Measurements from ENCODE around the gene JAK1. TPM values are rescaled to one million over a fixed set of nuclear protein-coding genes. Genes with fewer than 3 reads are reported as not detected.

JAK1 gene
- total RNA-seq, 1 experiment from 2014 or later: 339 TPM

- Histone ChIP-seq H3K4me3 (ENCODE audit: low read depth, low read length, poor library complexity, severe bottlenecking) (no peak overlapping the region), H3K9me3 (ENCODE audit: low read depth, low read length, poor library complexity, severe bottlenecking) (no peaks in the 10 kb centered on the region), H3K27ac (ENCODE audit: low read depth, low read length, poor library complexity, severe bottlenecking) (no peak overlapping the region), H3K36me3 (ENCODE audit: insufficient read depth, low read length, poor library complexity, severe bottlenecking) (peaks cover 15% of the 10 kb centered on the region), H3K4me1 (ENCODE audit: insufficient read depth, low read length, poor library complexity, severe bottlenecking) (peaks cover 16% of the 10 kb centered on the region), H3K27me3 (replicated peaks; ENCODE audit: insufficient read depth, low read depth, low read length, poor library complexity) (no peaks in the 10 kb centered on the region)
- CTCF ChIA-PET: no interaction called here
- DNase-seq (ENCODE audit: low spot score): no peak
- BruUV-seq (replicated peaks): no TSS peak
- no peak for TF ChIP-seq CTCF (conservative IDR thresholded peaks at IDR 0.05; ENCODE audit: low read depth, low read length)
- TF ChIP-seq EZH2 (IDR thresholded peaks at IDR 0.05; ENCODE audit: borderline replicate concordance, low read depth, low read length, poor library complexity, severe bottlenecking): no peak
- POLR2A ChIA-PET (ENCODE audit: low non-redundant PET): no interaction called here
- intact Hi-C loops (cut with micrococcal nuclease; ENCODE audit: unreplicated experiment): loop anchor here (5.0 kb wide), 1 partner anchor 62 kb away; the partner anchor contains the start of gene RAVER2
Observed at GRCh38 chr1:64809309-64809708, 157.0 kb downstream of the JAK1 start.

- H3K27me3 ChIP-seq (replicated peaks; ENCODE audit: insufficient read depth, low read depth, low read length, poor library complexity): no peaks in the 10 kb centered on the region
- H3K27ac ChIP-seq (ENCODE audit: low read depth, low read length, poor library complexity, severe bottlenecking): no peak overlapping the region
- H3K4me3 ChIP-seq (ENCODE audit: low read depth, low read length, poor library complexity, severe bottlenecking): no peak overlapping the region
- no peaks in the 10 kb centered on the region for H3K4me1 ChIP-seq (ENCODE audit: insufficient read depth, low read length, poor library complexity, severe bottlenecking)
- no peak for DNase-seq (ENCODE audit: low spot score)
- no peak for TF ChIP-seq EZH2 (IDR thresholded peaks at IDR 0.05; ENCODE audit: borderline replicate concordance, low read depth, low read length, poor library complexity, severe bottlenecking)
- no peak for TF ChIP-seq CTCF (conservative IDR thresholded peaks at IDR 0.05; ENCODE audit: low read depth, low read length)
- CTCF ChIA-PET: no interaction called here
- intact Hi-C loops (cut with micrococcal nuclease; ENCODE audit: unreplicated experiment): no loop called here
- BruUV-seq (replicated peaks): no TSS peak
- no peaks in the 10 kb centered on the region for H3K9me3 ChIP-seq (ENCODE audit: low read depth, low read length, poor library complexity, severe bottlenecking)
- POLR2A ChIA-PET (ENCODE audit: low non-redundant PET): no interaction called here
- peaks cover 16% of the 10 kb centered on the region for H3K36me3 ChIP-seq (ENCODE audit: insufficient read depth, low read length, poor library complexity, severe bottlenecking)
Observed at GRCh38 chr1:64801851-64802523, 164.4 kb downstream of the JAK1 start.

- H3K27me3 ChIP-seq (replicated peaks; ENCODE audit: insufficient read depth, low read depth, low read length, poor library complexity): no peaks in the 10 kb centered on the region
- intact Hi-C loops (cut with micrococcal nuclease; ENCODE audit: unreplicated experiment): no loop called here
- H3K4me3 ChIP-seq (ENCODE audit: low read depth, low read length, poor library complexity, severe bottlenecking): no peak overlapping the region
- BruUV-seq (replicated peaks): no TSS peak
- CTCF ChIA-PET: no interaction called here
- TF ChIP-seq CTCF (conservative IDR thresholded peaks at IDR 0.05; ENCODE audit: low read depth, low read length) (no peak), EZH2 (IDR thresholded peaks at IDR 0.05; ENCODE audit: borderline replicate concordance, low read depth, low read length, poor library complexity, severe bottlenecking) (no peak)
- no peaks in the 10 kb centered on the region for H3K4me1 ChIP-seq (ENCODE audit: insufficient read depth, low read length, poor library complexity, severe bottlenecking)
- no peaks in the 10 kb centered on the region for H3K9me3 ChIP-seq (ENCODE audit: low read depth, low read length, poor library complexity, severe bottlenecking)
- POLR2A ChIA-PET (ENCODE audit: low non-redundant PET): no interaction called here
- peaks cover 5% of the 10 kb centered on the region for H3K36me3 ChIP-seq (ENCODE audit: insufficient read depth, low read length, poor library complexity, severe bottlenecking)
- no peak for DNase-seq (ENCODE audit: low spot score)
- H3K27ac ChIP-seq (ENCODE audit: low read depth, low read length, poor library complexity, severe bottlenecking): no peak overlapping the region
Observed at GRCh38 chr1:64798872-64799271, 167.5 kb downstream of the JAK1 start.
